ENCODE measurements around the gene RIMOC1. TPM values are rescaled to one million over a fixed set of nuclear protein-coding genes. Genes with fewer than 3 reads are reported as not detected.

RIMOC1 gene
- total RNA-seq, 1 donor from 2014 or later: 13.7 TPM

Other genes starting within 250 kb of the RIMOC1 start
- gene OXCT1, start 33.9 kb upstream of the RIMOC1 start, total RNA-seq (ENCODE audit: insufficient read depth, low replicate concordance): 16.6 TPM
- gene FBXO4, start 20.9 kb downstream of the RIMOC1 start, total RNA-seq (ENCODE audit: insufficient read depth, low replicate concordance): 39.0 TPM

Data from umbilical cord (tissue), 1 donor.